Smooth muscle cell (in vitro differentiated cells): ENCODE measurements around the gene COL3A1. TPM values are rescaled to one million over a fixed set of nuclear protein-coding genes. Genes with fewer than 3 reads are reported as not detected.

ENCODE experiments used
- DNase-seq: peaks from one replicate; lab custom pipeline; 2025; ENCODE audit not compliant: unreplicated experiment; lab: John Stamatoyannopoulos, UW
- H2AFZ ChIP-seq: fragments of 200-600 bp; sonication (generic); 2 replicates; pipeline ENCODE4 v1.6.0; 2016; ENCODE audit warnings: antibody characterized with exemption, low read depth, mild to moderate bottlenecking
- H3F3A ChIP-seq: fragments of 200-600 bp; sonication (generic); 2 replicates; pipeline ENCODE4 v1.6.0; 2017; ENCODE audit warnings: antibody characterized with exemption, low read depth
- H3K27ac ChIP-seq: fragments of 200-600 bp; sonication (generic); 2 replicates; pipeline ENCODE4 v1.5.1; 2016; ENCODE audit warnings: low read depth, mild to moderate bottlenecking
- H3K27me3 ChIP-seq: fragments of 200-600 bp; sonication (generic); 2 replicates; pipeline ENCODE4 v1.6.1; 2016; ENCODE audit warnings: low read depth, mild to moderate bottlenecking
- H3K36me3 ChIP-seq: fragments of 200-600 bp; sonication (generic); 2 replicates; pipeline ENCODE4 v1.5.1; 2016; ENCODE audit warnings: low read depth
- H3K4me1 ChIP-seq: fragments of 200-600 bp; sonication (generic); 2 replicates; pipeline ENCODE4 v1.5.1; 2016; ENCODE audit warnings: low read depth
- H3K4me2 ChIP-seq: fragments of 200-600 bp; sonication (generic); 2 replicates; pipeline ENCODE4 v1.6.0; 2016; ENCODE audit warnings: mild to moderate bottlenecking
- H3K4me3 ChIP-seq: fragments of 200-600 bp; sonication (generic); 2 replicates; pipeline ENCODE4 v1.5.1; 2016; ENCODE audit warnings: mild to moderate bottlenecking
- H3K79me2 ChIP-seq: fragments of 200-600 bp; sonication (generic); 2 replicates; pipeline ENCODE4 v1.6.0; 2016; ENCODE audit warnings: low read depth, mild to moderate bottlenecking
- H3K9ac ChIP-seq: fragments of 200-600 bp; sonication (generic); 2 replicates; pipeline ENCODE4 v1.6.0; 2016; ENCODE audit warnings: low read depth
- H3K9me3 ChIP-seq: fragments of 200-600 bp; sonication (generic); replicated peaks from 2 replicates; pipeline ENCODE4 v1.5.1; 2016; ENCODE audit warnings: low read depth
- H4K20me1 ChIP-seq: fragments of 200-600 bp; sonication (generic); 2 replicates; pipeline ENCODE4 v1.6.0; 2016; ENCODE audit warnings: low read depth
- CTCF ChIP-seq: fragments of 200-600 bp; sonication (generic); IDR thresholded peaks from 2 replicates; pipeline ENCODE4 v1.5.1; 2017; ENCODE audit warnings: borderline replicate concordance, mild to moderate bottlenecking, antibody characterized with exemption; ENCODE audit not compliant: insufficient read depth, poor library complexity, severe bottlenecking
- WGBS: methylation state at CpG from one replicate; pipeline ENCODE4 v1.1.7; 2016; ENCODE audit warnings: low lambda C conversion rate; 5-methylcytosine and 5-hydroxymethylcytosine counted together
- polyA plus RNA-seq: library from polyadenylated mRNA; unstranded; fragments of >200 nt; fragmentation: Nextera tagmentation; extraction: Ambion mirVana; gene quantifications from 2 replicates; pipeline ENCODE4 v1.2.1, GENCODE V29; 2016
- total RNA-seq: library from RNA; depleted of rRNA; stranded (reverse); fragments of >200 nt; gene quantifications from 2 replicates; pipeline ENCODE4 v1.2.3, GENCODE V29; 2014

COL3A1 gene
- total and polyA plus RNA-seq, 2 experiments from 2014 or later, result 10,359 to 11,807 TPM

DNA sequence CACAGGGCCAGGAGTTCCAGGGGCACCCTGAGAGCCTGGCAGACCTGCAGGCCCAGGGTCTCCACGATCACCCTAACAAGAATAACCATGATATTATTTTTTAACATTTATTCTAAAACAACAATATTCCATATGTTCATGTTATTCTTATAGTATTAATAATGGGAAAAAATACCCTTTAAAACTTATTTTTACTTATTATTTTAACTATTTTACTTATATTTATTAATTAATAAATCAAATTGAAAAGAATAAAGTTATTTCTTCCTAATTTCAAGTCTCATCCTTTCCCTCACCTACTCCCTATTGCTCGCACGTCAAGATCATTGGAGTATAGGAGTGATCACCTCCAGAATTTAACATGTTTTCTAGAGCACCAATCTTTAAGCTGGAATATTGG lies 71.7 kb downstream of the COL3A1 start:
- no peak for TF ChIP-seq CTCF
- Histone ChIP-seq H3F3A (peaks cover 14% of the 10 kb centered on the region), H3K4me1 (no peaks in the 10 kb centered on the region), H3K27ac (peak overlapping the region; percentile 12), H3K9ac (no peak overlapping the region), H3K27me3 (no peaks in the 10 kb centered on the region), H3K36me3 (peaks cover 66% of the 10 kb centered on the region), H4K20me1 (no peaks in the 10 kb centered on the region), H3K4me2 (no peak overlapping the region), H3K79me2 (peaks cover 32% of the 10 kb centered on the region), H3K9me3 (no peaks in the 10 kb centered on the region), H3K4me3 (no peak overlapping the region), H2AFZ (no peak overlapping the region)
- no peak for DNase-seq
- WGBS, result 95% methylated on average over 3 of the region's 3 CpGs

GRCh38 chr2:189046320-189046719 lies 72.1 kb downstream of the COL3A1 start:
- no peak overlapping the region for H2AFZ ChIP-seq
- no peak overlapping the region for H3K4me2 ChIP-seq
- peaks cover 13% of the 10 kb centered on the region for H3F3A ChIP-seq
- H3K27ac ChIP-seq, result peak overlapping the region; percentile 12
- H3K4me3 ChIP-seq, result no peak overlapping the region
- H4K20me1 ChIP-seq, result no peaks in the 10 kb centered on the region
- H3K4me1 ChIP-seq, result no peaks in the 10 kb centered on the region
- peaks cover 32% of the 10 kb centered on the region for H3K79me2 ChIP-seq
- H3K36me3 ChIP-seq, result peaks cover 65% of the 10 kb centered on the region
- no peaks in the 10 kb centered on the region for H3K9me3 ChIP-seq
- WGBS, result 91% methylated on average over 2 of the region's 2 CpGs
- no peak for DNase-seq
- H3K27me3 ChIP-seq, result no peaks in the 10 kb centered on the region
- H3K9ac ChIP-seq, result no peak overlapping the region
- TF ChIP-seq CTCF, result no peak

- no peak for DNase-seq
- Histone ChIP-seq H3K9ac (no peak overlapping the region), H4K20me1 (no peaks in the 10 kb centered on the region), H3K27me3 (no peaks in the 10 kb centered on the region), H3K9me3 (no peaks in the 10 kb centered on the region), H3K4me1 (no peaks in the 10 kb centered on the region), H3K4me3 (no peak overlapping the region), H3K36me3 (peaks cover 64% of the 10 kb centered on the region), H3K79me2 (peaks cover 41% of the 10 kb centered on the region), H3F3A (peaks cover 10% of the 10 kb centered on the region), H2AFZ (no peak overlapping the region), H3K4me2 (no peak overlapping the region), H3K27ac (peak overlapping the region; percentile 63)
- WGBS, result 82% methylated on average over 4 of the region's 4 CpGs
- no peak for TF ChIP-seq CTCF
These were observed 73.2 kb downstream of the COL3A1 start for GRCh38 chr2:189047171-189047888.

- Histone ChIP-seq H3K9me3 (no peaks in the 10 kb centered on the region), H3K9ac (no peak overlapping the region), H3K4me2 (no peak overlapping the region), H3F3A (peaks cover 10% of the 10 kb centered on the region), H3K27ac (peak overlapping the region; percentile 63), H3K4me1 (no peaks in the 10 kb centered on the region), H3K36me3 (peaks cover 64% of the 10 kb centered on the region), H2AFZ (no peak overlapping the region), H3K79me2 (peaks cover 47% of the 10 kb centered on the region), H3K4me3 (no peak overlapping the region), H3K27me3 (no peaks in the 10 kb centered on the region), H4K20me1 (no peaks in the 10 kb centered on the region)
- no peak for DNase-seq
- WGBS, result 94% methylated on average over 3 of the region's 3 CpGs
- no peak for TF ChIP-seq CTCF
These were observed 74.0 kb downstream of the COL3A1 start for GRCh38 chr2:189048189-189048588.
